ENCODE measurements around the gene LYRM2. TPM values are rescaled to one million over a fixed set of nuclear protein-coding genes. Genes with fewer than 3 reads are reported as not detected.

Gene LYRM2
- 4.6 and 4.7 TPM in 2 replicates for total RNA-seq (2014; rRNA removed; shearing (Covaris generic); ENCODE audit: low replicate concordance)

GRCh38 chr6:89638320-89639195 lies at the start of gene LYRM2:
Gene LYRM2 (minus strand): TSS chr6:89638747. CDS start chr6:89638716, 31 bp downstream.
- in situ Hi-C loops (cut with HindIII; ENCODE audit: low pct_unique_long_range_greater_than_20kb, low sequenced_read_pairs) = no loop called here
- DNase-seq (ENCODE audit: low read depth) = peak; percentile 91

DNA sequence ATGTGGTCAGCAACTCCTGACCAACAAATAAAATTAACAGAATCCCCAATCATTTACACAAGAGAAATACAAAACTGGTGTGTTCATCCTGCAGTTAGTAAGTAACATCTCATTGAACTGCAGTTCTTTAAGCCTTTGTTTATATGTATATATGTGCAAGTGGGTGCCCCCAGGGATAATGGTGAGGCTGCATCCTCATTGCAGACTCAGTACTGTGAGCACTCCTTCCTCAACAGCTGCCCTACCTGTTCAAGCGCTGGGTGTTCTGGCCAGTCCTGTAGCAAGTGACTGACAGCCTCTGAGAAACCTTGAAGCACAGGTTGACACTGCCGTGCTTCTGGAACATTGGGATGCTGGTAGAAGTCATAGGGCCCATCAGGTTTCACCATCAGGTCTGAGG lies 49.8 kb upstream of the LYRM2 start:
- no peak for DNase-seq (ENCODE audit: low read depth)
- in situ Hi-C loops (cut with HindIII; ENCODE audit: low pct_unique_long_range_greater_than_20kb, low sequenced_read_pairs) = no loop called here

DNA sequence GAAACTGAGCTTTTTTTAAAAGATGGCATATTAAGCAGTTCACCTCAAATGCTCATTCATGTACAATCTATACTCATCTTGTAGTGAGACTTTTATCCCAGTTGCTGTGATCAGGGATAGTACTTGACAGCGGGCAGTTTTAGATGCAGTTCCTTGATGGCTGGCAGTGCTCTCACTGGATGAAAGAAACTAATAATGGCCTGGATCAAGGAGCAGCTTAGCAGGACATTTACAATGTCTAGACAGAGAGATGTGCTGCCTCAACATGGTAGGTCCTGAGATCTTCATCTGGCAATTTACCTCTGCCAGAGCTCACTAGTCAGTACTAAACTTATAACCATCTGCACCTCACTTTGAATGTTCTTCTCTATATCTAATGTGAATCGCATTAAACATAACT lies 46.8 kb upstream of the LYRM2 start:
- in situ Hi-C loops (cut with HindIII; ENCODE audit: low pct_unique_long_range_greater_than_20kb, low sequenced_read_pairs) = no loop called here
- no peak for DNase-seq (ENCODE audit: low read depth)

GRCh38 chr6:89682991-89683390 lies 44.4 kb upstream of the LYRM2 start:
- DNase-seq (ENCODE audit: low read depth) = no peak
- in situ Hi-C loops (cut with HindIII; ENCODE audit: low pct_unique_long_range_greater_than_20kb, low sequenced_read_pairs) = no loop called here

DNA sequence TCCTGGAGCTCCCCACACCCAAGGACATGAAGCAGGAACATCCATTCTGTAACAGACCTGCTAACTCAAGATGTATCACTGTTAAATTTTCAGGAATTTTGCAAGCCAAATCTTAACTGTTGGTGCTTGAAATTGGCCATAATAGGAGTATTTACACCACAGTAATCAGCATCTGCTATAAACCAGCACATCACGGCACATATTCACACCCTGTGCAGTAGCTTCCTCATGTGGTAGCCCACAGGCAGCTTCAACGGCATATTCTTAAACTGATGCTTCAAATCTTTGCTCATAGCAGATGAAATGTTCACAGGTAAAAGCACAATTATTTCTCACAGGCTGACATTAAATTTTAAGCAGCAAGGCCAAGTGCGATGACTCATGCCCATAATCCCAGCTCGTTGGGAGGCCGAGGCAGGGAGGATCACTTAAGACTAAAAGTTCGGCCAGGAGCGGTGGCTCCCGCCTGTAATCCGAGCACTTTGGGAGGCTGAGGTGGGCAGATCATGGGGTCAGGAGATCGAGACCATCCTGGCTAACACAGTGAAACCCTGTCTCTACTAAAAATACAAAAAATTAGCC lies 43.5 kb upstream of the LYRM2 start:
- DNase-seq (ENCODE audit: low read depth) = no peak
- in situ Hi-C loops (cut with HindIII; ENCODE audit: low pct_unique_long_range_greater_than_20kb, low sequenced_read_pairs) = no loop called here

DNA sequence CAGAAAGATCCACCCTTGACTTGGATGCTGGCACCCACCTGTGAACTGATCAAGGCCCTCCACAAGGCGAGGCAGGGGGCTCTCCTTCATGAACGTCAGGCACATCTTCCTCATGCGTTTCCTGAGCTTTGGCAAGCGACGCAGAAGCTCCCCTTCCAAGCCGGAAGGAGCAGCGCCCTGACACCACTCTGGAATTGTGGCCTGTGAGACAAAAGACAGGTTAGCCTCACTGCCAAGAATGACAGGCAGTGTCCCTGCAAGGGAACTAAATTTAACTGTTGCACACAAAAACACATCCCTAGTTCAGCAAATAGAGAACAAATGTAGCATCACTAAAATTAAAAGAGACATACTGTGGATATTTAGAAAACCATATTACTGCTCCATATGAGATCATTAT lies 42.0 kb upstream of the LYRM2 start:
- in situ Hi-C loops (cut with HindIII; ENCODE audit: low pct_unique_long_range_greater_than_20kb, low sequenced_read_pairs) = no loop called here
- DNase-seq (ENCODE audit: low read depth) = no peak

- no peak for DNase-seq (ENCODE audit: low read depth)
- in situ Hi-C loops (cut with HindIII; ENCODE audit: low pct_unique_long_range_greater_than_20kb, low sequenced_read_pairs) = no loop called here
These were observed 41.6 kb upstream of the LYRM2 start for GRCh38 chr6:89680150-89680549.

GRCh38 chr6:89679215-89680120 lies 40.9 kb upstream of the LYRM2 start:
- in situ Hi-C loops (cut with HindIII; ENCODE audit: low pct_unique_long_range_greater_than_20kb, low sequenced_read_pairs) = no loop called here

DNA sequence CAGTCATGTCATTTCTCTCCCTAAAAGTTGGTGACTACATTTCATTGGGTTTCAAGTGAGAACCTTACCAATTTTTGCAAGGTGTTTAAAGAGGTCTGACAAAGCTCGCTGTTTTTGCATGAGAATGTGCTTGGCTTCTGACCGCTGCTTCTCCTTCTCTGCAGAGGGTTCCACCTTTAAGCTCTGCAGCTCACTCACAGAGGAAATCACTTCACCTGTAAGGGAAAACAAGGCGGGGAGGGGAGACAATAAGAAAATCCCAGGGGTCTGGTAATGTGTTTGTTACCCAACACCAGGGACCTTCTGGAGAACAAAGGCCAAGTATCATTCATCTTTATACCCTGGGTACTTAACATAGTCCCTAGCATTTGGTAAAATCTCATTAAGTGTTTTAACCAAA lies 40.0 kb upstream of the LYRM2 start:
- in situ Hi-C loops (cut with HindIII; ENCODE audit: low pct_unique_long_range_greater_than_20kb, low sequenced_read_pairs) = no loop called here
- no peak for DNase-seq (ENCODE audit: low read depth)

More at GRCh38 chr6:89679215-89680120, 40.9 kb upstream of the LYRM2 start:
- DNase-seq (ENCODE audit: low read depth) = no peak

DNA sequence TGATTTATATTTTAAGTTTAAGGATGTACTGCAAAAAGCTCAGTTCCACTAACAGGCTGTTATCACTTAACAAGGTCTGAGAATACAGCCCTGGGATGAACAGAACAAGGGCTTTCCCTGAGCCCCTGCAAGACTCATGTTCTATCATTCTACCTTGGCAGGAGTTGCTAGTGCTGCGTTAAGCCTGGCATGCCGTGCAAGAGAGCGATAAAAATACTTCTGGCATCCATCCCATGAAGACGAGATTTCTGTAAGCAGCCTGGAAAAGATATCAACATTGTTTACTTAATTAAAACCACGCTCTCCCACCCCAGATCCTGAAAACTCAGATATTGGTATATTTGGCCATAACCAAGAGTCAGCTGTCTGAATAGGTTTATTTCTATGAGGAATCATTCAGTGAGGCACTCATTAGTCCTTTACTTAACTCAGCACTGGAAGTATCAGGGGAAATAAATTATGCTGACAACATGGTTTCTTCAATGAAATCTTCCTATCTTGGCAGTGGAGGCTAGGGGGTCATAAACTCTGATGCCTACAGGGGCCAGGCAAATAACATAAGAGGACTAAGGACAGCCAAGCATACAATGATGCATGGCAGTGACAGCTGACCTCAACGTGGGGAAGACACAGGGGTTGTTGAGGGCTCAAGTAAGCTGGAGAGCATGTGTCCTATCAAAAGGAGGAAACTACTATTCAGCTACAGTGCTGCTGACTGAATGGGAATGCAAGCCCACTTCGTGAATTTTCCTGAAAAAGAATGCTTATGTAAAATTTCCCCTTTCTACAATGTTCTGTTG lies 37.6 kb upstream of the LYRM2 start:
- in situ Hi-C loops (cut with HindIII; ENCODE audit: low pct_unique_long_range_greater_than_20kb, low sequenced_read_pairs) = no loop called here
- no peak for DNase-seq (ENCODE audit: low read depth)

GRCh38 chr6:89670935-89671565 lies 32.5 kb upstream of the LYRM2 start:
- DNase-seq (ENCODE audit: low read depth) = no peak

GRCh38 chr6:89669002-89669401 lies 30.5 kb upstream of the LYRM2 start:
- no peak for DNase-seq (ENCODE audit: low read depth)
- in situ Hi-C loops (cut with HindIII; ENCODE audit: low pct_unique_long_range_greater_than_20kb, low sequenced_read_pairs) = no loop called here

More at GRCh38 chr6:89670935-89671565, 32.5 kb upstream of the LYRM2 start:
- in situ Hi-C loops (cut with HindIII; ENCODE audit: low pct_unique_long_range_greater_than_20kb, low sequenced_read_pairs) = no loop called here

DNA sequence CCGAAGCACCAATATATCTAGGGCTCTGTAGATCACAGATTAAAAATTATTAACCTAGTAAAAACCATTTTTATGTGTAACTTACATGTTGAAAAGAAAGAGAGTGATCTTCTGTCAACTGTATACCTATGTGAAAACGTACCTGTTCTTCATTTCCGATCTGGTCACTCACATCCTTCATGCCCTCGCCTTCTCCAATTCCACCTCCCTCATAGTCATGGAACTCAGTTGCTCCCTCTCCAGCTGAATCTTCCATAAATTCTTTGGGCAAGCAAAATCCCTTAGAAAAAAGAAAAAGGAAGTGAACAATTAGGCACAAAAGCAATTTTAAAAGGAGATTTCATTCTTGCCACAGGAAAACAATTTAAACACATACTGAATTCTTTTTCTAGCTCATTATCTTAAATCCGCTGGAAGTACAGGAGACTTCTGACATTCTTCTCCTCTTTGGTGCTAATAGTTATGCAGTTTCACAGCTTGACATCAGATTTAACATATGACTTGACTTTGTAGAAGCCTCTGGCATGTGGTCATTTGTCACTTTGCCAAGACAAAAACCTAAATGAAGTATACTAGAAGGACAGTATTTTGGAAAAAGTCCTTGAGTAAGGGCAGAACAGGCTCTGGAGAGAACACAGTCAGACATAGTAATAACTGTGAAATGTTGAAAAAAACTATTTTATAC lies 29.5 kb upstream of the LYRM2 start:
- no peak for DNase-seq (ENCODE audit: low read depth)
- in situ Hi-C loops (cut with HindIII; ENCODE audit: low pct_unique_long_range_greater_than_20kb, low sequenced_read_pairs) = no loop called here

- in situ Hi-C loops (cut with HindIII; ENCODE audit: low pct_unique_long_range_greater_than_20kb, low sequenced_read_pairs) = no loop called here
- DNase-seq (ENCODE audit: low read depth) = no peak
These were observed 24.2 kb upstream of the LYRM2 start for GRCh38 chr6:89662659-89663223.

GRCh38 chr6:89661559-89661958 lies 23.0 kb upstream of the LYRM2 start:
- in situ Hi-C loops (cut with HindIII; ENCODE audit: low pct_unique_long_range_greater_than_20kb, low sequenced_read_pairs) = no loop called here
- no peak for DNase-seq (ENCODE audit: low read depth)

DNA sequence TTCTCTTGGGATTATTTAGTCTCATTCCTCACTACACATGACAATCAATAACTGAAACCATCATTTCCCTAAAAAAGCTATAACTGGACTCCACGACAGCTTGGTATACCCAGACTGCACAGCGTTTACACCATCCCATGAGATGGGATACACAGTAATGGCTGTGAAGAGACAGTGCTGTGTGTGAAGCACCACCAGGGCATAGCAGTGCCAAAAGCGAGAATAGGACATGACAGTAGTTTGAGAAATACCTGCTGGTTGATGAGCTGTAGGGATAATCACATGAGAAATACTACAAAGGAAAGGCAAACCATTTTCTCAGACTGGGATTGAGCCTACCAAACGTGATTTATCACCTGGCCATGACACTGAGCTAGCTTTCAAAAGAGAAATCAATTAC lies 22.4 kb upstream of the LYRM2 start:
- DNase-seq (ENCODE audit: low read depth) = no peak

More for the DNA sequence above, 22.4 kb upstream of the LYRM2 start:
- in situ Hi-C loops (cut with HindIII; ENCODE audit: low pct_unique_long_range_greater_than_20kb, low sequenced_read_pairs) = no loop called here
